Measurements from ENCODE around the gene TSPO2. TPM values are rescaled to one million over a fixed set of nuclear protein-coding genes. Genes with fewer than 3 reads are reported as not detected.

The TSPO2 gene
- total and polyA plus RNA-seq, 2 of the 13 experiments (the other 11 are each of a cell fraction or from before 2014, with no cell fraction given) = 0.55 TPM; not detected in 1

GRCh38 chr6:41065550-41066026, 23.3 kb downstream of the TSPO2 start (continued):
- no peak for TF ChIP-seq ZZZ3 (CRISPR knock-in tag; IDR thresholded peaks at IDR 0.05; ENCODE audit: borderline replicate concordance)
- no peak for TF ChIP-seq ZNF18 (CRISPR knock-in tag; IDR thresholded peaks at IDR 0.05; ENCODE audit: insufficient replicate concordance)
- TF ChIP-seq ZFP62 (CRISPR knock-in tag; IDR thresholded peaks at IDR 0.05) = no peak
- no peak for TF ChIP-seq ZNF280D (CRISPR knock-in tag; IDR thresholded peaks at IDR 0.05)
- TF ChIP-seq ATRX (CRISPR knock-in tag; IDR thresholded peaks at IDR 0.05; ENCODE audit: borderline replicate concordance) = no peak
- TF ChIP-seq ZNF570 (CRISPR knock-in tag; IDR thresholded peaks at IDR 0.05; ENCODE audit: borderline replicate concordance) = no peak
- TF ChIP-seq E2F5 (CRISPR knock-in tag; conservative IDR thresholded peaks at IDR 0.05) = no peak
- TF ChIP-seq SSRP1 (CRISPR knock-in tag; IDR thresholded peaks at IDR 0.05) = no peak
- no peak for TF ChIP-seq GMEB1 (CRISPR knock-in tag; IDR thresholded peaks at IDR 0.05; ENCODE audit: borderline replicate concordance)
- TF ChIP-seq IRF9 (CRISPR knock-in tag; IDR thresholded peaks at IDR 0.05; ENCODE audit: borderline replicate concordance) = no peak
- TF ChIP-seq JARID2 (CRISPR knock-in tag; IDR thresholded peaks at IDR 0.05; ENCODE audit: insufficient replicate concordance) = no peak
- TF ChIP-seq ZNF619 (CRISPR knock-in tag; IDR thresholded peaks at IDR 0.05) = no peak
- no peak; the same call in 1 of the 2 replicates for TF ChIP-seq SAFB2 (CRISPR knock-in tag; IDR thresholded peaks at IDR 0.05; ENCODE audit: borderline replicate concordance, low read depth)
- TF ChIP-seq ZNF792 (CRISPR knock-in tag; IDR thresholded peaks at IDR 0.05) = 0 out of 2 replicates have a peak, but pooled peaks have one; percentile 64
- TF ChIP-seq NR0B2 (CRISPR knock-in tag; IDR thresholded peaks at IDR 0.05) = no peak
- TF ChIP-seq ZBTB20 (CRISPR knock-in tag; IDR thresholded peaks at IDR 0.05; ENCODE audit: borderline replicate concordance, low read depth) = no peak
- peak; percentile 27; the same call in 1 of the 2 replicates for TF ChIP-seq ZNF331 (CRISPR knock-in tag; IDR thresholded peaks at IDR 0.05)
- no peak for TF ChIP-seq TCF12 (IDR thresholded peaks at IDR 0.05)
- peak; percentile 47; the same call in 1 of the 2 replicates for TF ChIP-seq TCF12 (CRISPR knock-in tag; IDR thresholded peaks at IDR 0.05)
- no peak for TF ChIP-seq TARDBP (CRISPR knock-in tag; IDR thresholded peaks at IDR 0.05)

Measured in HepG2 (cell line).